Peyer's patch (tissue), 4 donors: Measurements from ENCODE around the gene DOC2A. TPM values are rescaled to one million over a fixed set of nuclear protein-coding genes. Genes with fewer than 3 reads are reported as not detected.

Experiments
- DNase-seq, 3 donors: peaks; one replicate each; pipeline ENCODE4 v3.0.0-alpha.2; 2017 to 2019
- H3K27ac ChIP-seq, 4 donors: fragments of 200-600 bp; sonication (generic); one replicate each; pipeline ENCODE4 v1.5.1; 2016 to 2019
- H3K27me3 ChIP-seq, 2 donors: fragments of 200-600 bp; sonication (generic); one replicate each; pipeline ENCODE4 v1.5.1; 2019
- H3K36me3 ChIP-seq, 3 donors: fragments of 200-600 bp; sonication (generic); one replicate each; pipeline ENCODE4 v1.5.1; 2016 to 2019
- H3K4me1 ChIP-seq, 4 donors: fragments of 200-600 bp; sonication (generic); one replicate each; pipeline ENCODE4 v1.5.1; 2016 to 2019
- H3K4me3 ChIP-seq, 4 donors: fragments of 200-600 bp; sonication (generic); 1 replicate in 3 of 4; 2 replicates in 1 of 4; pipeline ENCODE4 v1.5.1; 2016 to 2019; ENCODE audit warnings: mild to moderate bottlenecking in 1 of 4
- H3K9me3 ChIP-seq, 4 donors: fragments of 200-600 bp; sonication (generic); one replicate each; pipeline ENCODE4 v1.5.1; 2016 to 2019; ENCODE audit warnings: mild to moderate bottlenecking in 1 of 4
- POLR2A ChIP-seq, 2 donors: fragments of 450-650 bp; IDR thresholded peaks; one replicate each; pipeline ENCODE4 v1.5.1; 2017; ENCODE audit warnings: antibody characterized with exemption in 2 of 2, mild to moderate bottlenecking in 2 of 2, moderate library complexity in 2 of 2
- total RNA-seq, 4 donors: library from RNA; depleted of rRNA; stranded (reverse); fragments of >200 nt; gene quantifications; one replicate each; pipeline ENCODE4 v1.1.0, GENCODE V29; 2016
- TF ChIP-seq, protein P1 (sequence below), 6 experiments: fragments of 450-650 bp in 4 of 6; fragments of 200-600 bp in 2 of 6; sonication (generic) in 1 of 6; IDR thresholded peaks; one replicate each; pipeline ENCODE4 v1.5.1; 2017 to 2019; ENCODE audit warnings: antibody characterized with exemption in 6 of 6, mild to moderate bottlenecking in 3 of 6, moderate library complexity in 1 of 6

DOC2A gene
- total RNA-seq, 4 donors from 2014 or later = 2.5 to 4.9 (median 2.9) TPM; not detected in 1

DNA sequence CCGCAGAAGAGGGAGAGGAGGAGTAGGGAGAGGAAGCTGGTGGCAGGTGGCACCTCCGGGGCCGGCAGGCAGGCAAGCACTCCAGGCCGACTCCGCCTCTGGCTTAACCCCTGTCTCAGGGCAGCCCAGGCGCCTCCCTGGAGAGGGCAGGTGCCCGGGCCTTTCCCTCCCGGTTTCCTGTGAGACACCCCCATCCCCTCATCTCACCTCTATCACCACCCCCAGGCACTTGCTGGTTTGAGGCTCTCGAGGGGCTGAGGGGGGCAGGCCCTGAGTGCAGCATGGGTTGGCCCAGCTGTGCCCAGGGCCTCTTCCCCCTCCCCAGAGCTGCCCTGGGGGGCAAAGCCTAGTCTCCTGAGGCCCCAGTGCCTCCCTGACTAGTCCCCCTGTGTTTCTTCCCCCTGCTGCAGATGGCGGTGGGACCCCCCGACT is 6.0 kb downstream of the DOC2A start:
- H3K9me3 ChIP-seq = no peaks in the 10 kb centered on the region
- peaks cover 0 to 20% (median 0%) of the 10 kb centered on the region in 3 donors for H3K36me3 ChIP-seq
- peaks cover 0 to 3% of the 10 kb centered on the region in 2 donors for H3K27me3 ChIP-seq
- no peak overlapping the region for H3K4me3 ChIP-seq
- TF ChIP-seq POLR2A (IDR thresholded peaks at IDR 0.05) = no peak
- TF ChIP-seq, protein P1, sequence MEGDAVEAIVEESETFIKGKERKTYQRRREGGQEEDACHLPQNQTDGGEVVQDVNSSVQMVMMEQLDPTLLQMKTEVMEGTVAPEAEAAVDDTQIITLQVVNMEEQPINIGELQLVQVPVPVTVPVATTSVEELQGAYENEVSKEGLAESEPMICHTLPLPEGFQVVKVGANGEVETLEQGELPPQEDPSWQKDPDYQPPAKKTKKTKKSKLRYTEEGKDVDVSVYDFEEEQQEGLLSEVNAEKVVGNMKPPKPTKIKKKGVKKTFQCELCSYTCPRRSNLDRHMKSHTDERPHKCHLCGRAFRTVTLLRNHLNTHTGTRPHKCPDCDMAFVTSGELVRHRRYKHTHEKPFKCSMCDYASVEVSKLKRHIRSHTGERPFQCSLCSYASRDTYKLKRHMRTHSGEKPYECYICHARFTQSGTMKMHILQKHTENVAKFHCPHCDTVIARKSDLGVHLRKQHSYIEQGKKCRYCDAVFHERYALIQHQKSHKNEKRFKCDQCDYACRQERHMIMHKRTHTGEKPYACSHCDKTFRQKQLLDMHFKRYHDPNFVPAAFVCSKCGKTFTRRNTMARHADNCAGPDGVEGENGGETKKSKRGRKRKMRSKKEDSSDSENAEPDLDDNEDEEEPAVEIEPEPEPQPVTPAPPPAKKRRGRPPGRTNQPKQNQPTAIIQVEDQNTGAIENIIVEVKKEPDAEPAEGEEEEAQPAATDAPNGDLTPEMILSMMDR (IDR thresholded peaks at IDR 0.05) = no peak
- no peak for DNase-seq
- no peak overlapping the region for H3K27ac ChIP-seq
- no peaks in the 10 kb centered on the region for H3K4me1 ChIP-seq

DNA sequence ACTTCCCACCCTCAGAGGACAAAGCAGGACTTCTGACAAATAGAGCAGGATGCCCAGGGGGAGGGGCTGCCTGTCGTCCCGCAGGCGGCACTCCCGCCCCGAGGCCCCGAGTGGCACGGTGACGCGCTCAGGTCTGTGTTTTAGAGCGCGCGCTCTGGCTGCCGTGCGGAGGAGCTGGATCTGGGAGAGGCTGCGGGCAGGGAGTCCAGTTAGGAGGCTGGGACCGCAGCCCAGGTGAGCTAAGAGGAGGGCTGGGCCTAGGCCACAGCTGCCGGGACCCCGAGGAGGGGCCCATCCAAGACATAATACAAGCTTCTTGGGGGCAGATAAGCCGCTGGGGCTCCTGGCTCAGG is 6.4 kb downstream of the DOC2A start:
- H3K4me1 ChIP-seq = no peaks in the 10 kb centered on the region
- no peak overlapping the region for H3K27ac ChIP-seq
- TF ChIP-seq POLR2A (IDR thresholded peaks at IDR 0.05) = no peak
- TF ChIP-seq, protein P1 (IDR thresholded peaks at IDR 0.05) = no peak
- no peak overlapping the region for H3K4me3 ChIP-seq
- H3K36me3 ChIP-seq = peaks cover 0 to 20% (median 0%) of the 10 kb centered on the region in 3 donors
- H3K27me3 ChIP-seq = no peaks in the 10 kb centered on the region
- H3K9me3 ChIP-seq = no peaks in the 10 kb centered on the region
- DNase-seq = no peak

DNA sequence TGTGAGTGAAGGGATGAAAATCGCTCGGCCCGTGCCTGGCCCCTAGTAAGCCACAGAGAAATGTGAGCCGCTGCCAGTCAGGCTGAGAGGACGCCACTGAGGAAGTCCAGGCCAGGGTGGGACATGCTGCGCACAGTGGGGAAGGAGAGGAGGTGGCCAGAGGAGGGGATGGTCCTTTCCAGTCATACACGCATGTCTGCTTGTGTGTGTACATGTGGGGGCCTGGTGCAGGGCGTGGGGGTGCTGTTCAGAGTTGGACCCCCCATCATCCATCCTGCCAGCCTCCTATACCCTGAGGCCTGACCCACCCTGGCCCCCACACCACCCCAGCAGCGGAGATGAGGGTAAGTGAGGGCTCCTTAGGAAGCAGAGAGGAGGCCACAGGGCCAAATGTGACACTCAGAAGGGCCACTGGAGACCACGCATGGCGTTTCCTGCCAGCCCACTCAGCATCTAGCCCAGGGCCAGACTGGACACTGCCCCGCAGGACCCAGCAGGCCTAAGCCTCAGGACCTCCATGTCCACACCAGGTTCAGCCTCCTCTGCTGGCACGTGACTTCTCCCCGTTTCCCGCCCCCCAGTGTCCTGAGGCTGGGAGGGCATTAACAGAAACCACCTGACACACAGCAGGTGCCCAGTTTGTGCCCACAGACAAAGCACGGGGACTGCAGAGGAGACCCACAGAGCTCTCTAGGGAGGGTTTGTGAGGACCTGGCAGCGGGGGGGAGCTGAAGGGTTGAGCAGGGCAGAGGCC is 7.0 kb downstream of the DOC2A start:
- H3K36me3 ChIP-seq = peaks cover 0 to 20% (median 0%) of the 10 kb centered on the region in 3 donors
- TF ChIP-seq, protein P1 (IDR thresholded peaks at IDR 0.05) = no peak
- no peak for TF ChIP-seq POLR2A (IDR thresholded peaks at IDR 0.05)
- H3K27me3 ChIP-seq = no peaks in the 10 kb centered on the region
- DNase-seq = no peak
- H3K4me3 ChIP-seq = no peak overlapping the region
- no peak overlapping the region for H3K27ac ChIP-seq
- H3K4me1 ChIP-seq = no peaks in the 10 kb centered on the region
- no peaks in the 10 kb centered on the region for H3K9me3 ChIP-seq

DNA sequence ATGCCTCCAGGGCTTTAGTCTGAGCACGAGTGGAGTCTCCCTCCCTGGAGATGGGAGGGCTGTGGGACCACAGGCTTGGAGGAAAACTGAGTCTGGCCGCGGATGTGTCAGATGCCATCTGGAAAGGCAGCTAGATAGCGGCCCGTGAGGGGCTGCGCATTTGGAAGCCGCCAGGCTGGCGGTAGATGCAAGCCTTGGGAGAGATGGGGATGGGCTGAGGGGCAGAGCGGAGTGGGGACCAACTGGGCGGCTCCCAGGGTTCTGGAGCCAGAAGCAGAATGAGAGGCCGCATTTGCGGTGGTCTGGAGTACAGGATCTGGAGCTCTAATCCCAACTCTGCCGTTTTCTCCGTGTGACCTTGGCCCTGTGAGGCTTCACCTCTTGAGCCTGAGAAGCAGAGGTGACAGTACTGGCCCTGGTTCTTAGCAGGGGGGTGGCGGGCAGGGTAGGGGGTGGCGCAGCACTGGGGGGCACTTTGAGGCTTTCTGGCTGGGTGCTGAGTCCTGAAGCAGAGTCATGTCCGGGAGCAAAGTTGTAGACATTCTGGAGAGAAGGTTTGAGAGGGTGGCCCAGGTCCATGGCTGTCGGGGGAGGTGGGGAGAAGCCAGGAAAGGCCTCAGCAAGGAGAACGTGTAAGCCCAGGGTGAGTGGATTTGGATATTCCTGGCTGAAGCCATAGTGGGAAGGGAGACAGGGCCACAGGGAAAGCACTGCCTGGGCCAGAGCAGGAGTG is 8.0 kb downstream of the DOC2A start:
- DNase-seq = no peak
- no peaks in the 10 kb centered on the region for H3K9me3 ChIP-seq
- H3K27ac ChIP-seq = no peak overlapping the region
- TF ChIP-seq POLR2A (IDR thresholded peaks at IDR 0.05) = no peak
- TF ChIP-seq, protein P1 (IDR thresholded peaks at IDR 0.05) = no peak
- no peaks in the 10 kb centered on the region for H3K4me1 ChIP-seq
- H3K4me3 ChIP-seq = no peak overlapping the region
- no peaks in the 10 kb centered on the region for H3K27me3 ChIP-seq
- H3K36me3 ChIP-seq = peaks cover 0 to 27% (median 0%) of the 10 kb centered on the region in 3 donors

DNA sequence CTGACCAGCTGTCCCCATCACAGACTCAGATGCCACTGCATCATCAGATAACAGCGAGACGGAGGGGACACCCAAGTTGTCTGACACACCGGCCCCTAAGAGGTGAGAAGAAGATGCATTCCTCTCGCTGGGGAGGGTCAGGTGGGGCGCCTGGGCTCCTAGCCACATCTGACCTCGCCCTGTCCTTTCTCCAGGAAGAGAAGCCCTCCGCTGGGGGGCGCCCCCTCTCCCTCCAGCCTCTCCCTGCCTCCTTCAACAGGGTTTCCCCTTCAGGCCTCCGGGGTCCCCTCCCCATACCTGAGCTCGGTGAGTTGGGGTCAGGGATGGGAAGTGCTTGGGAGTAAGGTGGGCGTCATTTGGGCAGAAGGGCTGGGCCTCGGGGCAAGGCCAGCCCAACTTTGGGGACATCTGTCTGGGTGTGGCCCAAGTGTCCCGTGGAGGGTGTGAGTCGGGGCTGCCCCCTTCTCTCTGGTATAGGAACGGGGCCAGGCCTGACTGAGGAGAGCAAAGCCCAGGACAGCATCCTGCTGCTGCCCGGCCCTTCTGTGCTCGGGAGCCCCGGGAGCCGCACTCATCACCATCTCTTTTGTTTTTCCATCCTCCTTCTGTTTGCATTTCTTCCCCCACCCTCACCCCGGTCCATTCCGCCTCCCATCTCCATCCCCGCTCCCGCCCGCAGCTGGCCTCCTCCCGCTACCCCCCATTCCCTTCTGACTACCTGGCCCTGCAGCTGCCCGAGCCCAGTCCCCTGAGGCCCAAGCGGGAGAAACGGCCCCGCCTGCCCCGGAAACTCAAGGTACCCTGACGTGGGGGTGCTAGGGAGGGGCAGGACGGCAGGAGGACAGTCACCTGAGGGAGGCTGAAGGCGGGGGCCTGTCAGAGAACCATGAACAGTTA is 9.8 kb downstream of the DOC2A start:
- no peak for DNase-seq
- H3K36me3 ChIP-seq = peaks cover 0 to 30% (median 0%) of the 10 kb centered on the region in 3 donors
- H3K27ac ChIP-seq = no peak overlapping the region
- H3K4me3 ChIP-seq = no peak overlapping the region
- H3K4me1 ChIP-seq = peaks cover 0 to 6% (median 0%) of the 10 kb centered on the region in 4 donors
- no peaks in the 10 kb centered on the region for H3K27me3 ChIP-seq
- H3K9me3 ChIP-seq = no peaks in the 10 kb centered on the region
- no peak for TF ChIP-seq POLR2A (IDR thresholded peaks at IDR 0.05)
- TF ChIP-seq, protein P1 (IDR thresholded peaks at IDR 0.05) = no peak
